ENCODE results near the gene NUDT3.
"Not testable (repeated sequence)": the region's sequence is repeated elsewhere in the genome, so short reads cannot be mapped to it uniquely, and the experiment has no call there.

NUDT3 gene

GRCh38 chr6:34391786-34392496 is 528 bp downstream of the NUDT3 start:
- peak; percentile 74 to 76 for DNase-seq

GRCh38 chr6:34391473-34391785 is 1.0 kb downstream of the NUDT3 start:
- DNase-seq: no peak

GRCh38 chr6:34390531-34391472 is 1.7 kb downstream of the NUDT3 start:
- DNase-seq: peak in 1 of 2 experiments; percentile 24

DNA sequence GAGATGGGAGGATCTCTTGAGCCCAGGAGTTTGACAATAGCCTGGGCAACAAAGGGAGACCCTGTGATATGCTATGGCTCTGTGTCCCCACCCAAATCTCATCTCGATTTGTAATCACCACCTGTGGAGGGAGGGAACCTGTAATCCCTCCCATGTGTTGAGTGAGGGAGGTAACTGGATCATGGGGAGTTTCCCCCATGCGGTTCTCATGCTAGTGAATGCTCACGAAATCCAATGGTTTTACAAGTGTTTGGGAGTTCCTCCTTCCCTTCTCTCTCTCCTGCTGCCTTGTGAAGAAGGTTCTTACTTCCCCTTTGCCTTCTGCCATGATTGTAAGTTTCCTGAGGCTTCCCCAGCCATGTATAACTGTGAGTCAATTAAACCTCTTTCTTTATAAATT is 3.4 kb downstream of the NUDT3 start:
- no peak for DNase-seq

DNA sequence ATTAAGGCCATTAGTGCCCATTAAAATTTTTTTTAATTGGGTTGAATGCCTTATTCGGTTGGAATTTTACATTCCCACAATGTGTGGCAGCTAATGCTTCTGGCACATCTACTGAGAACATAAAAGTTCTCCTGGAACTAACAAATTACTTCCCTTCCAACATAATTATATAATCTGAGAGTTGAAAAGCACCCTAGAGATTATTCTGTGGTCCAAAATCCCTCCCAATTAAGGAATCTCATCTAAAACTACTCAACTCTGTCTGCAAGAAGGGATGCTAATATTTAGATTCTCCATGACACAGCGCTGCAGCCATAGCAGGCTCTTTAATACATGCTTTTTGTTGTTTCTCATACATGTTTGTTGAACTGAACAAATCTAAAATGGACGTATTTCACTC is 4.0 kb downstream of the NUDT3 start:
- no peak for DNase-seq

GRCh38 chr6:34386316-34387137 is 5.9 kb downstream of the NUDT3 start:
- no peak for DNase-seq

DNA sequence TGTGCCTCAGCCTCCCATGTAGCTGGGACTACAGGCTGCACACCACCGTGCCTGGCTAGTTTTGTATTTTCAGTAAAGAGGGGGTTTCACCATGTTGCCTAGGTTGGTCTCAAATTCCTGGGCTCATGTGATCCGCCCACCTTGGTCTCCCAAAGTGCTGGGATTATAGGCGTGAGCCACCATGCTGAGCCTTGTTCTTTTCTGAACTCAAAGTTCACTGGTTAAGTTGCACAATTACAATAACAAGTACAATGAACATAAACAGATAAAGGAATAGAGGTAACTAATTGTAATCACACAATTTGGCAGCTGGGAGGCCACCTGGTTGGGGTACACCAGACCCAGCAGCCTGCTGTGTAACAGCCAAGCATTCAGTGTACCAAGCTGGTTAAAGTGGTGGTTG is 6.7 kb downstream of the NUDT3 start:
- DNase-seq: no peak

GRCh38 chr6:34384321-34385153 is 7.9 kb downstream of the NUDT3 start:
- DNase-seq: no peak

GRCh38 chr6:34383656-34384320 is 8.7 kb downstream of the NUDT3 start:
- no peak for DNase-seq

- no peak for DNase-seq
Observed at GRCh38 chr6:34383161-34383631, 9.3 kb downstream of the NUDT3 start.

- DNase-seq: no peak
Observed at GRCh38 chr6:34381081-34381480, 11.4 kb downstream of the NUDT3 start.

GRCh38 chr6:34378470-34378869 is 14.0 kb downstream of the NUDT3 start:
- DNase-seq: no peak

DNA sequence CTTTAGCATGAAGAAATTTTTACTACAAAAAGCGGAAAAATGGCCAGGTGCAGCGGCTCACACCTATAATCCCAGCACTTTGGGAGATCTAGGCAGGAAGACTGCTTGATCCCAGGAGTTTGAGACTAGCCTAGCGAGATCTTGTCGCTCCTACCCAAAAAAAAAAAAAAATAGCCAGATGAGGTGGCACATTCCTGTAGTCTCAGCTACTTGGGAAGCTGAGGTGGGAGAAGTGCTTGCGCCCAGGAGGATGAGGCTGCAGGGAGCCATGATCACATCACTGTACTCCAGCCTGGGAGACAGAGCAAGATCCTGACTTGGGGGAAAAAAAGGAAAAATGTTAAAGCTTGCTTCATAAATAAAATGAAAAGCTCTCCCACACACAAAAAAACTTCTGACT is 14.5 kb downstream of the NUDT3 start:
- DNase-seq: no peak

DNA sequence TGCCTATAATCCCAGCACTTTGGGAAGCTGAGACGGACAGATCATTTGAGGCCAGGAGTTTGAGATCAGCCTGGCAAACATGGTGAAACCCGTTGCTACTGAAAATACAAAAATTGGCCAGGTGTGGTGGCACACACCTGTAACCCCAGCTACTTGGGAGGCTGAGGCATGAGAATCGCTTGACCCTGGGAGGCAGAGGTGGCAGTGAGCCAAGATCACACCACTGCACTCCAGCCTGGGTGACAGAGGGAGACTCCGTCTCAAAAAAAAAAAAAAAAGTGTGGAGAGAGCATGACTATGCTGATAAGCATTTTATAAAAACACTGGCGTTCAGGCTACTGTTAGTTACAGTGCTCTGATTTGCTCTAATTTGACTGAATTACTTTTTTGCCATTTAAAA is 14.9 kb downstream of the NUDT3 start:
- DNase-seq: not testable (repeated sequence)

- DNase-seq: no peak
Observed at GRCh38 chr6:34375833-34376232, 16.6 kb downstream of the NUDT3 start.

DNA sequence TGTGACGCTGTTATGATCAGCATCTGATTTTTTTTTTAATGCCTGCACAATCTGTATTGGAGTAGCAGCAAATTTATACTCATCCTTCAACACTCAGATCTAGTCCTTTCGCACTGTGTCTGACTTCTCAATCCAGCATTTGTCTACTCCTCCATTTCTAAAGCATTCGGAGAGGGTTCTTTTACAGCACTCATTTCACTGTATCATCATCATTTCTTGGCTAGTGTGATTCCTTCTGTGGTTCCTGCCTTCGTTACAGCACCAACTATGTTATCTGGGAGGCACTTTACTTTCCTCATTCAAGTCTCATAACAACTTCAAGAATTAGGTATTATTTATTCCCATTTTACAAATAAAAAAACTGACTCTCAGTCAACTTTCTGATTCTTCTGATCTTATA is 18.0 kb downstream of the NUDT3 start:
- DNase-seq: no peak

DNA sequence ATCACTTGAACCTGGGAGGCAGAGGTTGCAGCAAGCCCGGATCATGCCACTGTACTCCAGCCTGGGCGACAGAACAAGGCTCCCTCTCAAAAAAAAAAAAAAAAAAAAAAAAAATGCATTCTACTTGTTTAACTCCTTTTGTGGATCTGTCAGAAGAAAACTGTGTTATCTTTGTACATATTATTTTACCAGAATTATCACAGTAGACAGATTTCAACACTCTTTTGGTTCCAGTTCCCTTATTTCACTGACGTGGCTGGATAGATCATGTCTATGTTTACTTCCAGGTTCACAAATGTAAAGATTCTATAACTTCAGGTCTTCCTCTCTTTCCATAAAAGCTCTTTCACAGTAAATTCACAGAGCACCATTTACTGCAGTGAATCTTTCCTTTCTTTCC is 18.4 kb downstream of the NUDT3 start:
- DNase-seq: no peak

- no peak for DNase-seq
Observed at GRCh38 chr6:34373511-34373910, 19.0 kb downstream of the NUDT3 start.

DNA sequence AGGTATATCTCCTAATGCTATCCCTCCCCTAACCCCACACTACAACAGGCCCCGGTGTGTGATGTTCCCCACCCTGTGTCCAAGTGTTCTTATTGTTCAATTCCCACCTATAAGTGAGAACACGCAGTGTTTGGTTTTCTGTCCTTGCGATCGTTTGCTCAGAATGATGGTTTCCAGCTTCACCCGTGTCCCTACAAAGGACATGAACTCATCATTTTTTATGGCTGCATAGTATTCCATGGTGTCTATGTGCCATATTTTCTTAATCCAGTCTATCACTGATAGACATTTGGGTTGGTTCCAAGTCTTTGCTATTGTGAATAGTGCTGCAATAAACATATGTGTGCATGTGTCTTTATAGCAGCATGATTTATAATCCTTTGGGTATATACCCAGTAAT is 20.6 kb downstream of the NUDT3 start:
- DNase-seq: not testable (repeated sequence)

DNA sequence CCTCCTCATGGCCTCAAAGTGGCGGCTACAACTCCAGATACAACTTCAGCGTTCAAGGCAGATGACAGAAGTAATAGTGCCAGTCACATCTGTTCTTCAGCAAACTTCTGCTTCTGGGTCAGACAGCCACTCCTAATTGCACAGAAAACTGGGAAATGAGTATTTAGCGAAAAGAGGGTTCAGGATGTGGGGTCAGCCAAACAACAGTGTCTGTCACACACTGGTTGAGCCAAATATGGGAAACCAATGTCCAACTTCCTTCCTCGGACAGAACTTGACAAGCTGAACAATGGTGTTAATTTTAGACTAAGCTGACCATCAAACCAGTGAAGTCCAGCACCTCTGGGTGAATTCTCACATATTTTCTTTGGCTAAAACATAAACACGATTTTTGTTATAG is 22.1 kb downstream of the NUDT3 start:
- DNase-seq: no peak

DNA sequence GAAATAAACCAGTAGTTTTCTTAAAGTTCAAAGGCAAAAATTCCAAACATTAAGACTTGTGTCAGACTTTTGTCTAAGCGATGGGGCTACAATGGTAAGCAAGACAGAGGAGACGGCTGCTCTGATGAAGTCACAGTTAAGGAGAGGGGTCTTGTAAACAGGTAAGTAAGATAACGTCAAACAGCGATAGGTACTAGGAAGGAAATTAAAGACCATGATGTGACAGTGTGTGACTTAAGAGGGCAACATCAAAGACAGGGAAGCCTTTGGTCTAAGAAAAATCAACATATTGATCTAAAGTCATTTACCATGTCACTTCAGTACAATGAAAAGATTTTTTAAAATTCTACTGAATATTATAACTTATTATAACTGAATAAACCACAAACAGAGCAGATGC is 23.1 kb downstream of the NUDT3 start:
- DNase-seq: no peak

- no peak for DNase-seq
Observed at GRCh38 chr6:34366639-34366921, 25.9 kb downstream of the NUDT3 start.

Measured in activated T-cell treated with anti-CD3 and anti-CD28 coated beads, Interleukin-2, amount 50 U/mL, for 48 hours (primary cell).